Osteocyte (in vitro differentiated cells): Measurements from ENCODE around the gene SKA3. TPM values are rescaled to one million over a fixed set of nuclear protein-coding genes. Genes with fewer than 3 reads are reported as not detected.
"Not testable (repeated sequence)": the region's sequence is repeated elsewhere in the genome, so short reads cannot be mapped to it uniquely, and the experiment has no call there.

Experiments used
- DNase-seq: peaks from one replicate; pipeline ENCODE4 v3.0.0; 2021; ENCODE audit warnings: mixed read lengths; ENCODE audit not compliant: unreplicated experiment; ENCODE audit errors: extremely low spot score
- H3K27ac Mint-ChIP-seq: one replicate; pipeline ENCODE4 v1.8.0; 2021; ENCODE audit warnings: mild to moderate bottlenecking, mixed read lengths; ENCODE audit not compliant: unreplicated experiment
- H3K27me3 Mint-ChIP-seq: one replicate; pipeline ENCODE4 v1.8.0; 2021; ENCODE audit warnings: mixed read lengths; ENCODE audit not compliant: unreplicated experiment
- H3K36me3 Mint-ChIP-seq: one replicate; pipeline ENCODE4 v1.8.0; 2021; ENCODE audit warnings: mixed read lengths; ENCODE audit not compliant: unreplicated experiment
- H3K4me1 Mint-ChIP-seq: one replicate; pipeline ENCODE4 v1.8.0; 2021; ENCODE audit warnings: mixed read lengths; ENCODE audit not compliant: unreplicated experiment
- H3K4me3 Mint-ChIP-seq: one replicate; pipeline ENCODE4 v1.8.0; 2021; ENCODE audit warnings: mild to moderate bottlenecking, moderate library complexity, mixed read lengths; ENCODE audit not compliant: unreplicated experiment
- H3K9me3 Mint-ChIP-seq: one replicate; pipeline ENCODE4 v1.8.0; 2021; ENCODE audit warnings: mixed read lengths; ENCODE audit not compliant: unreplicated experiment
- long read RNA-seq: library from polyadenylated mRNA; unstranded; transcript quantifications from one replicate; pipeline ENCODE4 v2.0.0, GENCODE V29; 2021
- total RNA-seq: library from RNA; stranded (reverse); gene quantifications from 2 replicates; pipeline ENCODE4 v1.2.1, GENCODE V29; 2021
- TF ChIP-seq, protein P1 (sequence below): fragments of 200-600 bp; sonication (generic); IDR thresholded peaks from 2 replicates; pipeline ENCODE4 v1.5.0; 2021; ENCODE audit warnings: antibody characterized with exemption, mild to moderate bottlenecking, moderate library complexity

SKA3 gene
- total RNA-seq: 4.0 and 4.2 TPM in 2 replicates
- long read RNA-seq, transcript SKA3-202 (9 exons, 2,919 nt): major isoform, 6 of 9 reads
- long read RNA-seq, partial matches to known transcripts: 0 of 9 reads
- long read RNA-seq, other reads (novel, unspliced or antisense): 1 of 9 reads

DNA sequence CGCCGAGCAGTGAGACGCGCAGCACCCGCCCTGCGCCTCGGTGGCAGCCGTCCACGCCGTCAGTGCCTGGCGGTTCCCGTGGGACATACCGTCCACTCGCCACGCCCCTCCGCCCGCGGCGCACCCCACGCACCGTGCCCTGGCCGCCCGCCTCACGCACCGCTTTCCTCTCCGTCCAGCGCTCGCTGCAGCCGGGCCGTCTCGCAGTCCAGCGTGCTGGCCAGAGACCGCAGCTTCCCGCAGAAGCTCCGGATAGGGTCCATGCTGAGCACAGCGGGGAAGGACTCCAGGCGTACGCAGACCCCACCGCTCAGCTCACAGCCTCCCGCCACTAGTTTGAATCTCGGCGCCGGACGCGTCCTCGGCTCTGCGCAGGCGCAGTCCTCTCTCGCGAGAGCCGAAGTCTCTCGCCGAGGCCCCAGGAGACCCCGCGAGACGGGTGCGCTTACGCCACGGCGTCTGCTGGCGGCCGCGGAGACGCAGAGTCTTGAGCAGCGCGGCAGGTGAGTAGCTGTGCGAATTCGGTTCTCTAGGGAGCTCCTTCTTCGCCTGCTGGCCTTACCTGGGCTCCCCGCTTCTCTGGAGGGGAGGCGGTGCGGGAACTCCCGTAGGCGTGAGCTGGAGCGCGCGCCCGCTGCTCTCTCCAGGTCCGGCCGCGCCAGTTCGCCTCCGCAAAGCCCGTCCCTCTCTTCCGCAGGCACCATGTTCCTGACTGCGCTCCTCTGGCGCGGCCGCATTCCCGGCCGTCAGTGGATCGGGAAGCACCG lies at the start of gene SKA3, which contains the start of gene MRPL57:
TSS of gene SKA3 (minus strand) at position 338 of the 767 bp plus-strand sequence. CDS start at position 263, 75 bp downstream.
TSS of gene MRPL57 (plus strand) at position 444 of the 767 bp plus-strand sequence. CDS start at position 703, 259 bp downstream.
- Mint-ChIP-seq H3K4me1 (peaks cover 19% of the 10 kb centered on the region), H3K9me3 (no peaks in the 10 kb centered on the region), H3K4me3 (peak within 1 kb of the TSS; percentile 98), H3K27me3 (no peaks in the 10 kb centered on the region), H3K36me3 (no peaks in the 10 kb centered on the region), H3K27ac (peak within 1 kb of the TSS; percentile 95)
- TF ChIP-seq, protein P1, sequence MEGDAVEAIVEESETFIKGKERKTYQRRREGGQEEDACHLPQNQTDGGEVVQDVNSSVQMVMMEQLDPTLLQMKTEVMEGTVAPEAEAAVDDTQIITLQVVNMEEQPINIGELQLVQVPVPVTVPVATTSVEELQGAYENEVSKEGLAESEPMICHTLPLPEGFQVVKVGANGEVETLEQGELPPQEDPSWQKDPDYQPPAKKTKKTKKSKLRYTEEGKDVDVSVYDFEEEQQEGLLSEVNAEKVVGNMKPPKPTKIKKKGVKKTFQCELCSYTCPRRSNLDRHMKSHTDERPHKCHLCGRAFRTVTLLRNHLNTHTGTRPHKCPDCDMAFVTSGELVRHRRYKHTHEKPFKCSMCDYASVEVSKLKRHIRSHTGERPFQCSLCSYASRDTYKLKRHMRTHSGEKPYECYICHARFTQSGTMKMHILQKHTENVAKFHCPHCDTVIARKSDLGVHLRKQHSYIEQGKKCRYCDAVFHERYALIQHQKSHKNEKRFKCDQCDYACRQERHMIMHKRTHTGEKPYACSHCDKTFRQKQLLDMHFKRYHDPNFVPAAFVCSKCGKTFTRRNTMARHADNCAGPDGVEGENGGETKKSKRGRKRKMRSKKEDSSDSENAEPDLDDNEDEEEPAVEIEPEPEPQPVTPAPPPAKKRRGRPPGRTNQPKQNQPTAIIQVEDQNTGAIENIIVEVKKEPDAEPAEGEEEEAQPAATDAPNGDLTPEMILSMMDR: no peak
- DNase-seq: peak; percentile 98

GRCh38 chr13:21225082-21225481 lies 48.7 kb upstream of the SKA3 start:
- DNase-seq: no peak
- Mint-ChIP-seq H3K9me3 (peaks cover 13% of the 10 kb centered on the region), H3K36me3 (no peaks in the 10 kb centered on the region), H3K4me1 (no peaks in the 10 kb centered on the region), H3K27me3 (peaks cover 17% of the 10 kb centered on the region), H3K4me3 (no peak overlapping the region), H3K27ac (no peak overlapping the region)
- TF ChIP-seq, protein P1: no peak

GRCh38 chr13:21221268-21221667 lies 44.9 kb upstream of the SKA3 start:
- no peak for DNase-seq
- Mint-ChIP-seq H3K36me3 (no peaks in the 10 kb centered on the region), H3K4me1 (no peaks in the 10 kb centered on the region), H3K9me3 (peaks cover 13% of the 10 kb centered on the region), H3K27me3 (peaks cover 22% of the 10 kb centered on the region), H3K27ac (no peak overlapping the region), H3K4me3 (no peak overlapping the region)
- TF ChIP-seq, protein P1: no peak

DNA sequence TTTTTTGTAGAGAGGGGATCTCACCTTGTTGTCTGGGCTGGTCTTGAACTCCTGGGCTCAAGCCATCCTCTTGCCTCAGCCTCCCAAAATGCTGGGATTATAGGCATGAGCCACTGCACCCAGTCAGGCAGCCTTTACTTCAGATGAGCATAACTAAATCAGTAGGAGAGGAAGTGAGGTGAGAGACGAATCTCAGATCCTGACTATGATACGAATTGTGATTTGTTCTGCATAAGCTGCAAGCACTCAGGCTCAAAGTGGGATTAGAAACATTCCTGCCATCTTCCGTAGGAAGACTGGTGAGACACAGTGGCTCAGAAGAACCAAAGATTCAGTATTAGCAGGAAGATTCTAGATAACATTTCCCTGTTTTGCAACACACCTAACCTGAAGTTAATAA lies 43.4 kb upstream of the SKA3 start:
- Mint-ChIP-seq H3K9me3 (peaks cover 13% of the 10 kb centered on the region), H3K27me3 (peaks cover 32% of the 10 kb centered on the region)
- not testable (repeated sequence) for H3K36me3 Mint-ChIP-seq, H3K4me3 Mint-ChIP-seq, H3K4me1 Mint-ChIP-seq, DNase-seq, H3K27ac Mint-ChIP-seq

DNA sequence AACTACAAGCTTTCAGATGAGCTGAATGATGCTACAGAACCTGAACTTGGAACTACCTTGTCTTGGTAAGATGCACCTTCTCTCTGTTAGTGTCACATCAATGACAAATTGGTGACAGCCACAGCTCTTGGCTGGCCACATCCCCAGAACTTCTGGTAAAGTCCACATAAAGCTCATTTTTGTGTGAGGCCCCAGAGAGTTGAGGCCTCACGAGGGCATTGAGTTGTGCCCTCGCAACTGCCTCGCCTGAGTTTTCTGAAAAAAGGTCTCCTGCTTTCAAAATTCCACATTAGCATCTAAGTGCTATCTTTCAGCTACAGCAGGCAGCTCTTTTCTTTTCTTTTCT lies 42.7 kb upstream of the SKA3 start:
- H3K4me3 Mint-ChIP-seq: no peak overlapping the region
- H3K9me3 Mint-ChIP-seq: peaks cover 13% of the 10 kb centered on the region
- H3K27me3 Mint-ChIP-seq: peaks cover 26% of the 10 kb centered on the region
- H3K27ac Mint-ChIP-seq: no peak overlapping the region
- no peaks in the 10 kb centered on the region for H3K36me3 Mint-ChIP-seq
- TF ChIP-seq, protein P1: no peak
- no peaks in the 10 kb centered on the region for H3K4me1 Mint-ChIP-seq
- DNase-seq: peak; percentile 5
